OCI-LY1 (cell line): Measurements from ENCODE around the gene FAM151A.

Experiments
- H2AFZ ChIP-seq: fragments of 200-600 bp; sonication (generic), shearing (Covaris generic); 2 replicates; pipeline ENCODE4 v1.6.0; 2014; ENCODE audit warnings: antibody characterized with exemption, mild to moderate bottlenecking, low read length
- H3F3A ChIP-seq: fragments of 200-600 bp; sonication (generic), shearing (Covaris generic); 2 replicates; pipeline ENCODE4 v1.6.0; 2014; ENCODE audit warnings: mild to moderate bottlenecking, antibody characterized with exemption, low read length, moderate library complexity; ENCODE audit not compliant: insufficient read depth
- H3K27ac ChIP-seq: fragments of 200-600 bp; sonication (generic); 2 replicates; pipeline ENCODE4 v1.5.1; 2014; ENCODE audit warnings: low read length, mixed run types, mild to moderate bottlenecking, low read depth; ENCODE audit not compliant: poor library complexity, severe bottlenecking
- H3K27me3 ChIP-seq: fragments of 200-600 bp; sonication (generic); 2 replicates; pipeline ENCODE4 v1.6.0; 2014; ENCODE audit warnings: antibody characterized with exemption, mild to moderate bottlenecking, low read length, moderate library complexity; ENCODE audit not compliant: insufficient read depth
- H3K36me3 ChIP-seq: fragments of 200-600 bp; sonication (generic); 2 replicates; pipeline ENCODE4 v1.6.1; 2014; ENCODE audit warnings: mild to moderate bottlenecking, antibody characterized with exemption, low read length, moderate library complexity, mixed read lengths; ENCODE audit not compliant: insufficient read depth
- H3K4me1 ChIP-seq: fragments of 200-600 bp; sonication (generic); 2 replicates; pipeline ENCODE4 v1.5.1; 2014; ENCODE audit warnings: mild to moderate bottlenecking, low read length, moderate library complexity; ENCODE audit not compliant: insufficient read depth, severe bottlenecking
- H3K4me2 ChIP-seq: fragments of 200-600 bp; sonication (generic), shearing (Covaris generic); 2 replicates; pipeline ENCODE4 v1.6.1; 2014; ENCODE audit warnings: low read length
- H3K4me3 ChIP-seq: fragments of 200-600 bp; sonication (generic); 2 replicates; pipeline ENCODE4 v1.5.1; 2014; ENCODE audit warnings: low read length, low read depth, mild to moderate bottlenecking, mixed read lengths; ENCODE audit not compliant: poor library complexity, severe bottlenecking
- H3K79me2 ChIP-seq: fragments of 200-600 bp; shearing (Covaris generic); 2 replicates; pipeline ENCODE4 v1.6.1; 2016; ENCODE audit warnings: mixed run types, low read length, mixed read lengths; ENCODE audit not compliant: insufficient read depth
- H3K9ac ChIP-seq: fragments of 200-600 bp; sonication (generic), shearing (Covaris generic); 2 replicates; pipeline ENCODE4 v1.6.1; 2014; ENCODE audit warnings: mild to moderate bottlenecking, low read length, mixed read lengths
- H3K9me2 ChIP-seq: fragments of 200-600 bp; sonication (generic), shearing (Covaris generic); 2 replicates; pipeline ENCODE4 v1.6.1; 2014; ENCODE audit warnings: low read depth, mild to moderate bottlenecking, low read length, mixed read lengths
- H3K9me3 ChIP-seq: fragments of 200-600 bp; shearing (Covaris generic); 2 replicates; pipeline ENCODE4 v1.6.1; 2014; ENCODE audit warnings: low read length, mixed read lengths
- H4K20me1 ChIP-seq: fragments of 200-600 bp; sonication (generic), shearing (Covaris generic); 2 replicates; pipeline ENCODE4 v1.6.0; 2016; ENCODE audit warnings: mild to moderate bottlenecking, low read length; ENCODE audit not compliant: insufficient read depth
- CTCF ChIP-seq: fragments of 200-600 bp; sonication (generic), shearing (Covaris generic); IDR thresholded peaks from 2 replicates; pipeline ENCODE4 v1.5.1; 2017; ENCODE audit warnings: mild to moderate bottlenecking, antibody characterized with exemption, low read length, moderate library complexity, mixed read lengths
- EZH2 ChIP-seq: fragments of 200-600 bp; sonication (generic), shearing (Covaris generic); IDR thresholded peaks from 2 replicates; pipeline ENCODE4 v1.8.0; 2017; ENCODE audit warnings: borderline replicate concordance, mixed run types, mild to moderate bottlenecking, antibody characterized with exemption, low read length, moderate library complexity, mixed read lengths

FAM151A gene

DNA sequence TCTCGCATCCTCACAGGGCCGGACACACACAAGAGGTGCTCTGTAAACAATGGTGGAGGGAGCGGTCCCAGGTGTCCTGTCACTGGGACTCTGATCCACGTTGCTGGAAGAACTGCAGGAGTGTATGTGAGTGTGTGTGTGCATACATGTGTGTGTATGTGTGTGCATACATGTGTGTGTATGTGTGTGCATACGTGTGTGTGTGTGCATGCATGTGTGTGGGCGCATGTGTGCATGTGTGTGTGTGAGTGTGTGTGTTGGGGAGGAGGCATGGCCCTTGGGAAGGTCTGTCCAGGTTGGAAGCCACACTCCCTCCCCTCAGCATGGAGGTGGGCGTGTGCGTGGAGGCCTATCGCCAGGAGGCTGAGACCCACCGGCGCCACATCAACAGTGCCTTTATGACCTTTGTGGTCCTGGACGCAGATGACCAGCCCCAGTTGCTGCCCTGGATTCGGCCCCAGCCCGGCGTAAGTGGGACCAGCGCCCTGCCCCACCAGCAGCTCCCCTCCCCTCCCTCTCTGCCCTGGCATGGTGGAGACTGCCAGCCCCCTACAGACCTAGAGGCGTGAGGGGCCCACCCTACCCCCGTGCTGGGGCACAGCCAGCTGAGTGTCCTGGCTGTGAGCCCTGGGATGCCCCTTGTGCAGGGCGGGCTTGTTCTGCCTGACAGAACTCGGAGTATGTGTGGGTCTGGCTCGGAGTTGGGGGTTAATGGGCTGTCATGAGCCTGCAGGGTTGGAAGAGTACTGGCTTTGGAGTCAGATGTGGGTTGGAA is 22.2 kb downstream of the FAM151A start:
- TF ChIP-seq EZH2 (no peak), CTCF (no peak)
- no peak overlapping the region for H3K9ac ChIP-seq
- H3K9me2 ChIP-seq, result no peaks in the 10 kb centered on the region

DNA sequence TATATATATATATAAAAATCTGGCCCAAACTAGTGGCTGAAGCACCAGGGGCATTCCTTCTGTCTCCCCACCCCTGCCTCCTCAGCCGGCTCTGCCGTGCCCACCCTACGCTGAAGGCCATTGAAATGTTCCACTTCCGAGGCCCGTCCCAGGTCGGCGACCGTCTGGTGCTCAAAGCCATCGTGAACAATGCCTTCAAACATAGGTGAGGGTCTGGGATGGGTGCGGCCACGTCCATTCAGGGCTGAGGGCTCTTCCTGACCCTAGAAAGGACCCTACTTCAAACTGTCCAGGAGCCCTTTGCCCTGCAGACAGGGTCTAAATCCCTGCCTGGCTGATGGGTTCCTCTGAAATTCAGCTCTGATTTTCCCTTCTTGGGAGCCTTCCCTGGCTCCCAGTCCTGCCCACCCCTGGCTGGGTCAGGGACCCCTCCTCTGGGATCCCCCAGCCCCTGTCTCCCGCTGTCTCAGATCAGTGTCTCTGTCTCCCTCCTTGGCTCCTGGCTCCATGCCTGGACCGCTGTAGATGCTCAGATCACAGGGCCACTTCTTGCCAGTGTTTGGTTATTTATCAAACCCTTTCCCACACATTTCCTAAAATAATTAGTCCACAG is 24.0 kb downstream of the FAM151A start:
- no peak overlapping the region for H3K4me2 ChIP-seq
- no peaks in the 10 kb centered on the region for H3F3A ChIP-seq
- no peaks in the 10 kb centered on the region for H3K9me2 ChIP-seq
- no peak for TF ChIP-seq CTCF
- H3K27me3 ChIP-seq, result 0 out of 2 replicates have a peak, but pooled peaks cover 3% of the 10 kb centered on the region
- H2AFZ ChIP-seq, result no peak overlapping the region
- H3K4me3 ChIP-seq, result no peak overlapping the region
- no peaks in the 10 kb centered on the region for H3K79me2 ChIP-seq
- H4K20me1 ChIP-seq, result no peaks in the 10 kb centered on the region
- no peaks in the 10 kb centered on the region for H3K36me3 ChIP-seq
- no peak overlapping the region for H3K27ac ChIP-seq
- no peaks in the 10 kb centered on the region for H3K4me1 ChIP-seq
- H3K9me3 ChIP-seq, result no peaks in the 10 kb centered on the region
- H3K9ac ChIP-seq, result no peak overlapping the region

More for the DNA sequence above, 22.2 kb downstream of the FAM151A start:
- no peak overlapping the region for H2AFZ ChIP-seq
- no peak overlapping the region for H3K4me2 ChIP-seq
- H3K9me3 ChIP-seq, result no peaks in the 10 kb centered on the region
- no peaks in the 10 kb centered on the region for H4K20me1 ChIP-seq
- 0 out of 2 replicates have a peak, but pooled peaks cover 3% of the 10 kb centered on the region for H3K27me3 ChIP-seq
- no peaks in the 10 kb centered on the region for H3F3A ChIP-seq
- H3K4me3 ChIP-seq, result no peak overlapping the region
- no peaks in the 10 kb centered on the region for H3K36me3 ChIP-seq
- H3K27ac ChIP-seq, result no peak overlapping the region
- no peaks in the 10 kb centered on the region for H3K79me2 ChIP-seq
- H3K4me1 ChIP-seq, result no peaks in the 10 kb centered on the region

- Histone ChIP-seq H3K4me1 (no peaks in the 10 kb centered on the region), H3K4me2 (no peak overlapping the region), H4K20me1 (no peaks in the 10 kb centered on the region), H3K79me2 (no peaks in the 10 kb centered on the region), H3K27ac (no peak overlapping the region), H3K36me3 (no peaks in the 10 kb centered on the region), H2AFZ (no peak overlapping the region), H3K9ac (no peak overlapping the region), H3K4me3 (no peak overlapping the region), H3K9me3 (no peaks in the 10 kb centered on the region), H3K27me3 (0 out of 2 replicates have a peak, but pooled peaks cover 3% of the 10 kb centered on the region), H3K9me2 (no peaks in the 10 kb centered on the region), H3F3A (no peaks in the 10 kb centered on the region)
- TF ChIP-seq EZH2, result no peak
- no peak for TF ChIP-seq CTCF
Measured at GRCh38 chr1:54597455-54598030, 25.8 kb downstream of the FAM151A start.
